ENCODE measurements around the gene GPR84.
"Not testable (repeated sequence)": the region's sequence is repeated elsewhere in the genome, so short reads cannot be mapped to it uniquely, and the experiment has no call there.

GPR84 gene

GRCh38 chr12:54354271-54354670, 10.0 kb downstream of the GPR84 start:
- DNase-seq, result not testable (repeated sequence)

GRCh38 chr12:54352891-54353874, 11.1 kb downstream of the GPR84 start:
- no peak for DNase-seq

GRCh38 chr12:54352022-54352531, 12.2 kb downstream of the GPR84 start:
- DNase-seq, result peak in 4 of 6 experiments; percentile 4 to 25 (median 22)

- no peak for DNase-seq
Measured at GRCh38 chr12:54351341-54351740, 12.9 kb downstream of the GPR84 start.

- no peak for DNase-seq
Measured at GRCh38 chr12:54350743-54351142, 13.5 kb downstream of the GPR84 start.

- no peak for DNase-seq
Measured at GRCh38 chr12:54349679-54350078, 14.6 kb downstream of the GPR84 start.

GRCh38 chr12:54349036-54349435, 15.2 kb downstream of the GPR84 start:
- DNase-seq, result no peak

GRCh38 chr12:54341378-54342300, 22.6 kb downstream of the GPR84 start:
- DNase-seq, result no peak

- DNase-seq, result no peak
Measured at GRCh38 chr12:54340846-54341245, 23.4 kb downstream of the GPR84 start.

- DNase-seq, result no peak
Measured at GRCh38 chr12:54338698-54339296, 25.5 kb downstream of the GPR84 start.

GRCh38 chr12:54337854-54338650, 26.2 kb downstream of the GPR84 start:
- DNase-seq, result no peak

GRCh38 chr12:54337280-54337842, 26.9 kb downstream of the GPR84 start:
- DNase-seq, result no peak

- DNase-seq, result no peak
Measured at GRCh38 chr12:54333420-54334034, 30.8 kb downstream of the GPR84 start.

GRCh38 chr12:54331461-54331860, 32.8 kb downstream of the GPR84 start:
- no peak for DNase-seq

GRCh38 chr12:54330442-54330841, 33.8 kb downstream of the GPR84 start:
- DNase-seq, result no peak

GRCh38 chr12:54329759-54330158, 34.5 kb downstream of the GPR84 start:
- no peak for DNase-seq

- no peak for DNase-seq
Measured at GRCh38 chr12:54328595-54329337, 35.5 kb downstream of the GPR84 start.

GRCh38 chr12:54325442-54326109, 38.7 kb downstream of the GPR84 start:
- not testable (repeated sequence) for DNase-seq

- DNase-seq, result peak; percentile 90 to 97 (median 94)
Measured at GRCh38 chr12:54324617-54325441, 39.5 kb downstream of the GPR84 start, which contains the start of gene COPZ1. Gene COPZ1, plus strand, starts transcription at chr12:54325131. Its CDS starts 33 bp downstream, at chr12:54325164.
